ENCODE results near the gene GMPR. TPM values are rescaled to one million over a fixed set of nuclear protein-coding genes. Genes with fewer than 3 reads are reported as not detected.

GMPR gene
- total RNA-seq, 1 experiment from 2014 or later = 24.0 TPM

- Histone ChIP-seq H3K27me3 (ENCODE audit: insufficient read depth, low read length) (no peaks in the 10 kb centered on the region), H3K4me3 (replicated peaks in 1 of 2; ENCODE audit: low read depth in 1 of 2, low read length in 2 of 2) (no peak overlapping the region), H3K36me3 (ENCODE audit: control insufficient read depth in 1 of 2, insufficient read depth in 2 of 2, low read length in 2 of 2) (no peaks in the 10 kb centered on the region), H3K79me2 (ENCODE audit: insufficient read depth, low read length) (no peaks in the 10 kb centered on the region), H3K4me2 (ENCODE audit: low read length) (no peak overlapping the region), H3K9ac (ENCODE audit: low read length) (no peak overlapping the region), H2AFZ (ENCODE audit: low read depth, low read length, poor library complexity, severe bottlenecking) (no peak overlapping the region), H3K9me3 (ENCODE audit: control insufficient read depth in 1 of 2, insufficient read depth in 1 of 2, low read depth in 1 of 2, low read length in 2 of 2) (no peaks in the 10 kb centered on the region), H3K4me1 (ENCODE audit: control insufficient read depth in 1 of 2, insufficient read depth in 2 of 2, low read length in 2 of 2) (no peaks in the 10 kb centered on the region), H4K20me1 (ENCODE audit: insufficient read depth) (no peaks in the 10 kb centered on the region), H3K9me2 (ENCODE audit: insufficient read depth) (no peaks in the 10 kb centered on the region), H3K27ac (ENCODE audit: low read depth, low read length) (no peak overlapping the region)
- TF ChIP-seq JUND (IDR thresholded peaks at IDR 0.05) = no peak
- TF ChIP-seq CTCF (IDR thresholded peaks at IDR 0.05 in 2 of 3, conservative IDR thresholded peaks at IDR 0.05 in 1 of 3; ENCODE audit: borderline replicate concordance in 1 of 3, insufficient read depth in 1 of 3, low read depth in 2 of 3, low read length in 2 of 3) = no peak
- TF ChIP-seq ZBTB33 (IDR thresholded peaks at IDR 0.05; ENCODE audit: extremely low read depth, insufficient replicate concordance, low read length) = no peak
- TF ChIP-seq ZNF274 (IDR thresholded peaks at IDR 0.05; ENCODE audit: low read depth, low read length) = no peak
- TF ChIP-seq POLR2AphosphoS5 (IDR thresholded peaks at IDR 0.05; ENCODE audit: low read depth, low read length) = no peak
- TF ChIP-seq YY1 (IDR thresholded peaks at IDR 0.05; ENCODE audit: extremely low read depth, insufficient replicate concordance, low read depth, low read length) = no peak
- no peak for TF ChIP-seq CEBPB (IDR thresholded peaks at IDR 0.05; ENCODE audit: low read depth)
- TF ChIP-seq FOSL1 (IDR thresholded peaks at IDR 0.05; ENCODE audit: low read depth) = no peak
- TF ChIP-seq ZFX (IDR thresholded peaks at IDR 0.05) = no peak
- TF ChIP-seq EZH2phosphoT487 (IDR thresholded peaks at IDR 0.05; ENCODE audit: borderline replicate concordance) = no peak
- no TSS peak for BruUV-seq (replicated peaks)
- ChIA-PET POLR2A (no interaction called here), CTCF (no interaction called here), RAD21 (ENCODE audit: low non-redundant PET in 1 of 2, low total read pairs in 2 of 2, uncharacterized antibody in 2 of 2, unreplicated experiment in 2 of 2) (no interaction called here)
- ATAC-seq (no peak), DNase-seq (ENCODE audit: low read depth, low spot score) (no peak)
- intact Hi-C loops (cut with micrococcal nuclease) = no loop called here
These were observed 48.2 kb upstream of the GMPR start for GRCh38 chr6:16190214-16190613.
